Epithelial cell of proximal tubule (primary cell): ENCODE data around the gene GRIP1. TPM values are rescaled to one million over a fixed set of nuclear protein-coding genes. Genes with fewer than 3 reads are reported as not detected.

Experiments used
- DNase-seq: peaks from one replicate; pipeline ENCODE4 v3.0.0-alpha.2; 2011; ENCODE audit warnings: low read depth
- H3K4me3 ChIP-seq: 2 replicates; pipeline ENCODE4 v1.5.1; 2011; ENCODE audit warnings: low read depth, mild to moderate bottlenecking, low read length
- CTCF ChIP-seq: conservative IDR thresholded peaks from 2 replicates; pipeline ENCODE4 v1.5.1; 2012; ENCODE audit warnings: low read depth, mild to moderate bottlenecking, low read length
- total RNA-seq: library from RNA; depleted of rRNA; stranded (reverse); fragments of >200 nt; gene quantifications from 2 replicates; pipeline ENCODE4 v1.2.3, GENCODE V29; 2015

The GRIP1 gene
- total RNA-seq, 1 donor from 2014 or later, result 1.5 TPM

DNA sequence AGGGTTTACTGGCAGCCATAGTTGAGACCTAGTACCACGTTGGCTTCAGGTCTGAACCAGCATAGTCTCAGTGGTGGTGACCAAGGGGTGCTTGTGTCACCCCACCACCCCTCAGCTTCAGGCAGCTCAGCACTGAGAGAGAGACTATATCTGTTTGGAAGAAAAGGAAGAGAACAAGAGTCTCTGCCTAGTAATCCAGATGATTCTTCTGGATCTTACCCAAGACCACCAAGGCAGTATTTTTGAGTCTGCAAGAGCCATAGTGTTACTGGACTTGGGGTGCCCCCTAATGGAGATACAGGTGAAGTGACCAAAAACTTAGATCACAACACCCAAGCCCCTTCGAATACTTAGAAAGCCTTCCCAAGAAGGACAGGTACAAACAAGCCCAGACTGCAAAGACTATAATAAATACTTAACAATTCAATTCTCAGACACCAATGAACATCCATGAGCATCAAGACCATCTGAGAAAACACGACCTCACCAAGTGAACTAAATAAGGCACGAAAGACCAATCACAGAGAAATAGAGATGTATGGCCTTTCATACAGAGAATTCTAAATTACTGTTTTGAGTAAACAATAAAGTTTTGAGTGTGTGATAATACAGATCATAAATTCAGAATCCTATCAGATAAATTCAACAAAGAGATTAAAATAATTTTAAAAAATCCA is 269.5 kb downstream of the GRIP1 start:
- no peak for DNase-seq
- H3K4me3 ChIP-seq, result no peak overlapping the region
- peak; percentile 81 for TF ChIP-seq CTCF

DNA sequence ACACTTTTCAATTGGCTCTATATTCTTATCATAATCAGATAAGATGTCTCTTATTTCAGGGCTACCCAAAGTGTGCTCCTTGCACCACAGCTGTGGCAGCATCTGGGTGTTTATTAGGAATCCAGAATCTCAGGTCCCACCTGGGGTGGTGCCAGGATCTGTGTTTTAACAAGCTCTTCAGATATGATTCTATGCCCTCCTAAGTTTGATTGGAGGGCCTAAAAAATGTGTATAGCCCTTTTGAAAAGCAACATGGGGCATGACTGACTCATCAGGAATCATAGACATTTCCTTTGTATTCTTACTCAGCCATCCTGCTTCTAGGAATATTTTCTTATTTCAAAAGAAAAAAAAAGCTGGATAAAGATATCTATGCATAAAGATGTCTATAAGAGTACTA is 273.5 kb downstream of the GRIP1 start:
- H3K4me3 ChIP-seq, result no peak overlapping the region
- no peak for DNase-seq
- TF ChIP-seq CTCF, result no peak

- no peak for TF ChIP-seq CTCF
- H3K4me3 ChIP-seq, result no peak overlapping the region
- DNase-seq, result no peak
Observed at GRCh38 chr12:66403746-66404145, 275.1 kb downstream of the GRIP1 start.

DNA sequence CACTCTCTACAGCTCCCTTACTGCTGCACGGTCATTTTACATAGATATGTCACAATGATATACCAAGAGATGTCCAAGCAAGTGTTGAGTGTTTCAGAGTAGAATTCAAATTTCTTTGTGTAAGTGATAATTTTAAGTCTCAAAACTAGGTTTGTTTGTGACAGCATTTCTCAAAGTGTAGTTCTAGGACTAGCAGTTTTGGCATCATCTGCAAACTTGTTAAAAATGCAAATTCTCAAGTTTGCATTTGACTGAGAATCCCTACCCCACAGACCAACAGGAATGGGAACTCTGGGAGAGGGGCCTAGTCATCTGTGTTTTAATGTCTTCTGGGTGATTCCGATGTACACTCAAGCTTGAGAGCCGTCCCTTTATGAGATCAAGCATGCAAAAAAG is 279.0 kb downstream of the GRIP1 start:
- DNase-seq, result no peak
- no peak for TF ChIP-seq CTCF
- H3K4me3 ChIP-seq, result no peak overlapping the region

DNA sequence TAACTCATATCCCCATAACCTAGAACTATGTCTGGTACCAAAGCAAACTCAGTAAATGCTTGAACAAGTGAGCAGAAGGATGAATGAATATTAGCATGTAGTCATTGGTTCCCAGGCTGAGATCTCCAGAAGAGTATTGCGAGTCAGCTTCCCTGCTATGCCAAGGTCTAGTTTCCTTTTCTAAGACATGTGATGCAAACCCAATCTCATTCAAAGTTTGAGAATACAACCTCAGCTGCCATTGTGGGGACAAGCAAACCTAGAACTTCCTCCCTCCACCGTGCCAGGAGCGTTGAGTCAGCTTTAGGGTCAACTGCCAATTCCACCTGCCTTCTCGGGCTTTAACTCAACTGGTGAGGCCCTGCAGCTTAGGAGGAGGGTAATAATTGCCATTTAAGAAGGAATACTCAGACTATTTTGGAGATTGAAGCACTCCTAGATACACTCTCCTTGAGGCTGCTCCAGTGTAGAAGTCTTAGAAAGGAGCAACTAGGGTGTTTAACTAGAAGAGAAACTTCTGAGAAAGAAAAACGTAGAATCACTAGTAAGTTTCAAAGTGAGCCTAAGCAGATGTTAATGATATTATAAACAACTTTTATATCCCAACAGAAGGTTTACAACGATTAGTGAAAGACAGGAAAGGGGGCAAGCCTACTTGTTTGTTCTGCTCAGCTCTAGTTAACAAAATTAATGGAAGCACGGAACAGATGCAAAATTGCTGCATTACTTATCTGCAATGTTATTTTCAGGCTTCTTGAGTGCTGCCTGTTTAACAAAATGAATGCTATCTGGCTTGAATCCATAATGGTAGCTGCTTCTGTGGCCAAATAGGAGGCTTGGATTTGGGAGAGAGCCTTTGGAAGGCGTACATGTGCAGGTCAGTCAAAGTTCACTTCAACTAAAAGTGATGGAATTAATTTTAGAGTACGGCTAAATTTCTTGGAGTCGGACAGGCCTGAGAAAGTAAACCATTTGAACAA is 279.7 kb downstream of the GRIP1 start:
- TF ChIP-seq CTCF, result no peak
- no peak overlapping the region for H3K4me3 ChIP-seq
- no peak for DNase-seq

DNA sequence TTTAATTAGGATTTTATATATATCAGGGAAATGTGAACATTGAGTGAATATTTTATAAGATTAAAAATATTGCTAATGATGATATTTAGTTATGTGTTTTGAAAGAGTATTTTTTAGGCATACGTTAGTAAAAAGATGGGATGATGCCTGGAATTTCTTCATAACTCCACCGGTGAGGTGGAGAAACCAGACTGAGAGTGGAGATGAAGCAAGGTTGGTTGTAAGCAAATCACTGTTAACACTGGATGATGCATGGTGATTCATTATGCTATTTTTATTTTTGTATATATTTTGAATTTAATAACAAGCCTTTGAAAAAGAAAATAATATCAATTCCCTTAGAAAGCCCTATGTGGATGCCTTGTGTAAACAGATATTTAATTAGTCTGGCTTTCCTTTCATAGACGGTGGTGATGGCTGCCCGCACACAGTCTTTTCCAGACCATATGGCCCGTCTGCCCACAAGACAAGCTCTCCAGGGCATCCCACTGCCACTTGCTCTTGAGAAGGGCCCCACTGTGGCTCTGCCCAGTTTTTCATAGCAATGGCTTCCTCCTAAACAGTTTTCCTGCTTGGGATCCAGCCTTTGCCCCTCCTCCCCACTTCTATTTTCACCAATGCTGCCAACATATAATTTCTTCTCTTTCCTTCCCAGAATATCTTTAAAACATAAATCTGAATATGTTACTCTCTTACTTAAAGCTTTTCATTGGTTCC is 281.1 kb downstream of the GRIP1 start:
- no peak overlapping the region for H3K4me3 ChIP-seq
- TF ChIP-seq CTCF, result no peak
- no peak for DNase-seq
